ENCODE data around the gene OR4D11.

DNA sequence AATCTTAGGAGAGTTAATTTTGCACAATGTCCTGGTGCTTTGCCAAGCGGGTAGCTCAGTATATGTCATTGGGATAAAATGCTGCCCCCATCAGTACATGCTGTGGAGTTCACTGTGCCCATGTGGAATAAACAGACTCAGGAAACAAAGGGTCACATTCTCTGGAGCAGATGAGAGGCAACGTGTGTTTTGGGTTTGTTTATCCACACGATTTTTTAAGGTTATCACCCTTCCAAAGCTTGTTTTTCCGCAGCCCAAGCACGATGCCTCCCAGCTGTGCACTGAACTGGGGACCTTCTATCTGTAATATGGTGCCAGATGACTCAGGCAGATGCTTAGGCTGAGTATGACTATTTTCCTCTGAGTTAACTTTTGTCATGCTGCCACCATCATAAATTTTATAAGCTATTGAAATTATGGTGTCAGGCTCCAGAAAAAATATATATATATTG, 40.2 kb upstream of the OR4D11 start:
- TF ChIP-seq, protein P1, sequence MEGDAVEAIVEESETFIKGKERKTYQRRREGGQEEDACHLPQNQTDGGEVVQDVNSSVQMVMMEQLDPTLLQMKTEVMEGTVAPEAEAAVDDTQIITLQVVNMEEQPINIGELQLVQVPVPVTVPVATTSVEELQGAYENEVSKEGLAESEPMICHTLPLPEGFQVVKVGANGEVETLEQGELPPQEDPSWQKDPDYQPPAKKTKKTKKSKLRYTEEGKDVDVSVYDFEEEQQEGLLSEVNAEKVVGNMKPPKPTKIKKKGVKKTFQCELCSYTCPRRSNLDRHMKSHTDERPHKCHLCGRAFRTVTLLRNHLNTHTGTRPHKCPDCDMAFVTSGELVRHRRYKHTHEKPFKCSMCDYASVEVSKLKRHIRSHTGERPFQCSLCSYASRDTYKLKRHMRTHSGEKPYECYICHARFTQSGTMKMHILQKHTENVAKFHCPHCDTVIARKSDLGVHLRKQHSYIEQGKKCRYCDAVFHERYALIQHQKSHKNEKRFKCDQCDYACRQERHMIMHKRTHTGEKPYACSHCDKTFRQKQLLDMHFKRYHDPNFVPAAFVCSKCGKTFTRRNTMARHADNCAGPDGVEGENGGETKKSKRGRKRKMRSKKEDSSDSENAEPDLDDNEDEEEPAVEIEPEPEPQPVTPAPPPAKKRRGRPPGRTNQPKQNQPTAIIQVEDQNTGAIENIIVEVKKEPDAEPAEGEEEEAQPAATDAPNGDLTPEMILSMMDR (conservative IDR thresholded peaks at IDR 0.05) = no peak
- TF ChIP-seq EZH2 (IDR thresholded peaks at IDR 0.05; ENCODE audit: low read depth) = no peak

Data from PC-9 (cell line).